Ishikawa (cell line): Measurements from ENCODE around the gene CENATAC.

ENCODE experiments used
- CEBPB ChIP-seq: IDR thresholded peaks from 2 replicates; pipeline ENCODE4 v1.6.1; 2012
- CREB1 ChIP-seq: IDR thresholded peaks from 2 replicates; pipeline ENCODE4 v1.6.1; 2012; ENCODE audit warnings: low read depth
- EGR1 ChIP-seq: IDR thresholded peaks from 2 replicates; pipeline ENCODE4 v1.6.1; 2012
- EP300 ChIP-seq: IDR thresholded peaks from 2 replicates; pipeline ENCODE4 v1.6.1; 2012; ENCODE audit warnings: borderline replicate concordance
- FOXM1 ChIP-seq: IDR thresholded peaks from 2 replicates; pipeline ENCODE4 v1.6.1; 2012; ENCODE audit warnings: low read depth, borderline replicate concordance
- NFIC ChIP-seq: IDR thresholded peaks from 2 replicates; pipeline ENCODE4 v1.6.1; 2012
- RAD21 ChIP-seq: IDR thresholded peaks from 2 replicates; pipeline ENCODE4 v1.6.1; 2012; ENCODE audit warnings: low read depth
- TAF1 ChIP-seq: IDR thresholded peaks from 2 replicates; pipeline ENCODE4 v1.6.1; 2012; ENCODE audit warnings: low read depth, mild to moderate bottlenecking
- TCF12 ChIP-seq: IDR thresholded peaks from 2 replicates; pipeline ENCODE4 v1.6.1; 2012; ENCODE audit warnings: low read depth
- TEAD4 ChIP-seq: IDR thresholded peaks from 2 replicates; pipeline ENCODE4 v1.6.1; 2012
- YY1 ChIP-seq: IDR thresholded peaks from 2 replicates; pipeline ENCODE4 v1.6.1; 2012; ENCODE audit warnings: low read depth
- ZBTB7A ChIP-seq: IDR thresholded peaks from 2 replicates; pipeline ENCODE4 v1.6.1; 2012; ENCODE audit warnings: low read depth
- TF ChIP-seq, protein P1 (sequence below): IDR thresholded peaks from 2 replicates; pipeline ENCODE4 v1.6.1; 2012; ENCODE audit warnings: low read depth, mild to moderate bottlenecking
- TF ChIP-seq, protein P2 (sequence below): IDR thresholded peaks from 2 replicates; pipeline ENCODE4 v1.6.1; 2012
- TF ChIP-seq, protein P3 (sequence below): IDR thresholded peaks from 2 replicates; pipeline ENCODE4 v1.6.1; 2012

The CENATAC gene

DNA sequence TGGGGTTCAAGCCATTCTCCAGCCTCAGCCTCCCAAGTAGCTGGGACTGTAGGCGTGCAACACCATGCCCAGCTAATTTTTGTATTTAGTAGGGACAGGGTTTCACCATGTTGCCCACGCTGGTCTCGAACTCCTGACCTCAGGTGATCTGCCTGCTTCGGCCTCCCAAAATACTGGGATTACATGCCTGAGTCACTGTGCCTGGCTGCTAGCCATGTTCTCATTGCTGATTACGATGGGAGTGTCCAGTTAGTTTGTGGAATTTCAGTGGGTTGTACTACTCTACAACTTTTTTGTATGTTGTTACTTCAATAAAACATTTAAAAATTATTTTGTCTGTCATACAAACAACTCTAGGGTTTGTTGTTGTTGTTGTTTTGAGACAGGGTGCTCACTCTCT is 64.8 kb downstream of the CENATAC start:
- no peak for TF ChIP-seq RAD21
- no peak for TF ChIP-seq YY1
- no peak for TF ChIP-seq NFIC
- TF ChIP-seq EP300, result no peak
- no peak for TF ChIP-seq CREB1
- TF ChIP-seq, protein P1, sequence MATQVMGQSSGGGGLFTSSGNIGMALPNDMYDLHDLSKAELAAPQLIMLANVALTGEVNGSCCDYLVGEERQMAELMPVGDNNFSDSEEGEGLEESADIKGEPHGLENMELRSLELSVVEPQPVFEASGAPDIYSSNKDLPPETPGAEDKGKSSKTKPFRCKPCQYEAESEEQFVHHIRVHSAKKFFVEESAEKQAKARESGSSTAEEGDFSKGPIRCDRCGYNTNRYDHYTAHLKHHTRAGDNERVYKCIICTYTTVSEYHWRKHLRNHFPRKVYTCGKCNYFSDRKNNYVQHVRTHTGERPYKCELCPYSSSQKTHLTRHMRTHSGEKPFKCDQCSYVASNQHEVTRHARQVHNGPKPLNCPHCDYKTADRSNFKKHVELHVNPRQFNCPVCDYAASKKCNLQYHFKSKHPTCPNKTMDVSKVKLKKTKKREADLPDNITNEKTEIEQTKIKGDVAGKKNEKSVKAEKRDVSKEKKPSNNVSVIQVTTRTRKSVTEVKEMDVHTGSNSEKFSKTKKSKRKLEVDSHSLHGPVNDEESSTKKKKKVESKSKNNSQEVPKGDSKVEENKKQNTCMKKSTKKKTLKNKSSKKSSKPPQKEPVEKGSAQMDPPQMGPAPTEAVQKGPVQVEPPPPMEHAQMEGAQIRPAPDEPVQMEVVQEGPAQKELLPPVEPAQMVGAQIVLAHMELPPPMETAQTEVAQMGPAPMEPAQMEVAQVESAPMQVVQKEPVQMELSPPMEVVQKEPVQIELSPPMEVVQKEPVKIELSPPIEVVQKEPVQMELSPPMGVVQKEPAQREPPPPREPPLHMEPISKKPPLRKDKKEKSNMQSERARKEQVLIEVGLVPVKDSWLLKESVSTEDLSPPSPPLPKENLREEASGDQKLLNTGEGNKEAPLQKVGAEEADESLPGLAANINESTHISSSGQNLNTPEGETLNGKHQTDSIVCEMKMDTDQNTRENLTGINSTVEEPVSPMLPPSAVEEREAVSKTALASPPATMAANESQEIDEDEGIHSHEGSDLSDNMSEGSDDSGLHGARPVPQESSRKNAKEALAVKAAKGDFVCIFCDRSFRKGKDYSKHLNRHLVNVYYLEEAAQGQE, result no peak
- no peak for TF ChIP-seq TAF1
- TF ChIP-seq FOXM1, result no peak
- TF ChIP-seq, protein P2, sequence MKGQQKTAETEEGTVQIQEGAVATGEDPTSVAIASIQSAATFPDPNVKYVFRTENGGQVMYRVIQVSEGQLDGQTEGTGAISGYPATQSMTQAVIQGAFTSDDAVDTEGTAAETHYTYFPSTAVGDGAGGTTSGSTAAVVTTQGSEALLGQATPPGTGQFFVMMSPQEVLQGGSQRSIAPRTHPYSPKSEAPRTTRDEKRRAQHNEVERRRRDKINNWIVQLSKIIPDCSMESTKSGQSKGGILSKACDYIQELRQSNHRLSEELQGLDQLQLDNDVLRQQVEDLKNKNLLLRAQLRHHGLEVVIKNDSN, result no peak
- no peak for TF ChIP-seq TCF12
- no peak for TF ChIP-seq ZBTB7A
- no peak for TF ChIP-seq EGR1
- TF ChIP-seq TEAD4, result no peak
- TF ChIP-seq, protein P3, sequence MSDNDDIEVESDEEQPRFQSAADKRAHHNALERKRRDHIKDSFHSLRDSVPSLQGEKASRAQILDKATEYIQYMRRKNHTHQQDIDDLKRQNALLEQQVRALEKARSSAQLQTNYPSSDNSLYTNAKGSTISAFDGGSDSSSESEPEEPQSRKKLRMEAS, result no peak
- TF ChIP-seq CEBPB, result no peak

DNA sequence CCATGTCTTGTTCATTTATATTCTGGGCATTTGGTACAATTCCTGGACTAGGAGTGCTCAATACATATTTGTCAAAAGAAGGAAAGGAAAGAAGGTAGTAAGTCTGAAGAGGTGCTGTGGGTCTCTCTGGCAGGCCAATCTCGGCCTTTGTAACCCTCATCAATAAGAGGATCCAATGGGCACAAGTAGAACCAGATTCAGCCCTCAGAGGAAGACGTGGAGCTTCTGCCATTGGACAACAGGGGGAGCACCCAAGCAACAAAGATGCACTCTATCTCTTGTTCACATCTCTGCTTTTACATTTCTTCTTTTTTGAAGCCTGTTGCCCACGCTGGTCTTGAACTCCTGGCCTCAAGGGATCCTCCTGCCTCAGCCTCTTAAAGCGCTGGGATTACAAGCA is 67.4 kb downstream of the CENATAC start:
- TF ChIP-seq, protein P2, result no peak
- no peak for TF ChIP-seq EP300
- no peak for TF ChIP-seq TAF1
- TF ChIP-seq NFIC, result no peak
- no peak for TF ChIP-seq YY1
- peak; percentile 30; the same call in 1 of the 2 replicates for TF ChIP-seq RAD21
